D721Med (cell line): ENCODE results near the gene KRTAP4-12.
"Not testable (repeated sequence)": the region's sequence is repeated elsewhere in the genome, so short reads cannot be mapped to it uniquely, and the experiment has no call there.

ENCODE experiments used
- DNase-seq: peaks from one replicate; pipeline ENCODE4 v3.0.0; 2011; ENCODE audit warnings: low spot score; ENCODE audit not compliant: insufficient read length
- FAIRE-seq: peaks from 2 replicates; lab custom pipeline; 2011; peaks lifted over from hg19 to GRCh38; lab: Jason Lieb, UNC
- TF ChIP-seq, protein P1 (sequence below): IDR thresholded peaks from 2 replicates; pipeline ENCODE4 v1.5.1; 2012; ENCODE audit warnings: mild to moderate bottlenecking, control low read depth; ENCODE audit not compliant: insufficient read depth; ENCODE audit errors: missing control alignments

KRTAP4-12 gene

DNA sequence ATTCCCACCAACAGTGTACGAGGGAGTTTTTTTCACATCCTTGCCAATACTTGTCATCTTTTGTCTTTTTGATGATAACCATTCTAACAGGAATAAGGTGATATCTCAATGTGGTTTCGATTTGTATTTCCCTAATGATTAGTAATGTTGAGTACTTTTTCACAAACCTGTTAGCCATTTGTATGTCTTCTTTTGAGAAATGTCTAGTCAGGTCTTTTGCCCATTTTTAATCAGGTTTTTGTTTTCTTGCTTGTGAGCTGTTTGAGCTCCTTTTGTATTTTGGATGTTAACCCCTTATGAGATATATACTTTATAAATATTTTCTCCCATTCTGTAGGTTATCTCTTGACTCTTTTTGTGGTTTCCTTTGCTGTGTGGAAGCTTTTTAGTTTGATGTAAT is 27.5 kb upstream of the KRTAP4-12 start:
- DNase-seq (no peak), FAIRE-seq (no peak)
- TF ChIP-seq, protein P1, sequence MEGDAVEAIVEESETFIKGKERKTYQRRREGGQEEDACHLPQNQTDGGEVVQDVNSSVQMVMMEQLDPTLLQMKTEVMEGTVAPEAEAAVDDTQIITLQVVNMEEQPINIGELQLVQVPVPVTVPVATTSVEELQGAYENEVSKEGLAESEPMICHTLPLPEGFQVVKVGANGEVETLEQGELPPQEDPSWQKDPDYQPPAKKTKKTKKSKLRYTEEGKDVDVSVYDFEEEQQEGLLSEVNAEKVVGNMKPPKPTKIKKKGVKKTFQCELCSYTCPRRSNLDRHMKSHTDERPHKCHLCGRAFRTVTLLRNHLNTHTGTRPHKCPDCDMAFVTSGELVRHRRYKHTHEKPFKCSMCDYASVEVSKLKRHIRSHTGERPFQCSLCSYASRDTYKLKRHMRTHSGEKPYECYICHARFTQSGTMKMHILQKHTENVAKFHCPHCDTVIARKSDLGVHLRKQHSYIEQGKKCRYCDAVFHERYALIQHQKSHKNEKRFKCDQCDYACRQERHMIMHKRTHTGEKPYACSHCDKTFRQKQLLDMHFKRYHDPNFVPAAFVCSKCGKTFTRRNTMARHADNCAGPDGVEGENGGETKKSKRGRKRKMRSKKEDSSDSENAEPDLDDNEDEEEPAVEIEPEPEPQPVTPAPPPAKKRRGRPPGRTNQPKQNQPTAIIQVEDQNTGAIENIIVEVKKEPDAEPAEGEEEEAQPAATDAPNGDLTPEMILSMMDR: no peak

DNA sequence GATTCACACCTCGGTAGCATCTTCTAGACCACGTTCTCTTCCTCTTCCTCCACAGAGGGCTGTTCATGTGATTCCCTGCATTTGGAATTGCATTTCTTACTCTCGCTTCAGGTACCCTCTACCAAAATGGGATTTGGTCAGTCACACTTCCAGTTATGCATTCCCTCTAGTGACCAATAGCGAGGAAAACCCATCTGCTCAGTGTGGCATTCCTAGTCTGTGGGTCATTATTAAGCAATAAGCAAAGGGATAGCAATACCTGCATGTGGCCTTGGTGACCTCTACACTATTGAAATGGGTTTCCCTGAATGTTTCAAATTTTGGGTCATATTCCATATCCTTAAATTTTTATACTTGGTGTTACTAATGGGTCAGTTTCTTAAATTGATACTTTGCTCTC is 26.0 kb upstream of the KRTAP4-12 start:
- TF ChIP-seq, protein P1: no peak
- FAIRE-seq (no peak), DNase-seq (no peak)

DNA sequence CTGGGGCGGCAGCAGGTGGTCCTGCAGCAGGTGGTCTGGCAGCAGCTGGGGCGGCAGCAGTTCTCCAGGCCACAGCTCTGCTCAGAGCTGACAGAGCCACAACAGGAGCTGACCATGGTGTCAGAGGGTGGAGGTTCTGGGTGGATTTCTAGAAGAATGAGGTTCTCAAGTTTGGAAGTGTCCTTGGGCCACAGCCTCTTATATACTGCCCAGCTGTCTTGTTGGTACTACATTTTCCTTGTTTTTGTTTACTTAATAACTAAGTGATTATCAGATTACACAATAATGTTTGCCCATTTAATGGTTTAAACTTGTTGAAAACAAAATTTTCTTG is 25.6 kb upstream of the KRTAP4-12 start, which contains the start of gene KRTAP4-5:
TSS of gene KRTAP4-5 (minus strand) at position 174 of the 334 bp plus-strand sequence. CDS start at position 116, 58 bp downstream.
- no peak for FAIRE-seq
- TF ChIP-seq, protein P1: no peak
- DNase-seq: no peak

DNA sequence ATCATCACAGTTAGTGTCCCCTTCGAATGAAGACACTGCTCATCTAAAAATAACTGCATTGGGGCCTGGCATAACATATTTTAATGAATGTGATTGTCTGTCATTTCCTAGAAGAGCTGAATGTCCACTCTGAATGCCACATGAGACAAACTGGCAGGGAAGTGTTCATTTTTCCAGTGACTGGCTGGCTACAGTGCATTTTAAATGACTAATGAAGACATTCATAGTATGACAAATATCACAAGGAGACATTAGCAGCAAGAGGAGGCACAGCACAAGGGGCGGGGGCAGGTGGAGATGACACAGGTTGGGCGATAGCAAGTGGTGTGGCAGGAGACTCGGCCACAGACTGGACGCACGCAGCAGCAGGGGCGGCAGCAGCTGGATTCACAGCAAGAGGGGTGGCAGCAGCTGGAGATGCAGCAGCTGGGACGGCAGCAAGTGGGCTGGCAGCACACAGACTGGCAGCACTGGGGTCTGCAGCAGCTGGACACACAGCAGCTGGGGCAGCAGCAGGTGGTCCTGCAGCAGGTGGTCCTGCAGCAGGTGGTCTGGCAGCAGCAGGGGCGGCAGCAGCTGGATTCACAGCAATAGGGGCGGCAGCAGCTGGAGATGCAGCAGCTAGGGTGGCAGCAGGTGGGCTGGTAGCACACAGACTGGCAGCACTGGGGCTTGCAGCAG is 25.1 kb upstream of the KRTAP4-12 start:
- not testable (repeated sequence) for DNase-seq, FAIRE-seq

DNA sequence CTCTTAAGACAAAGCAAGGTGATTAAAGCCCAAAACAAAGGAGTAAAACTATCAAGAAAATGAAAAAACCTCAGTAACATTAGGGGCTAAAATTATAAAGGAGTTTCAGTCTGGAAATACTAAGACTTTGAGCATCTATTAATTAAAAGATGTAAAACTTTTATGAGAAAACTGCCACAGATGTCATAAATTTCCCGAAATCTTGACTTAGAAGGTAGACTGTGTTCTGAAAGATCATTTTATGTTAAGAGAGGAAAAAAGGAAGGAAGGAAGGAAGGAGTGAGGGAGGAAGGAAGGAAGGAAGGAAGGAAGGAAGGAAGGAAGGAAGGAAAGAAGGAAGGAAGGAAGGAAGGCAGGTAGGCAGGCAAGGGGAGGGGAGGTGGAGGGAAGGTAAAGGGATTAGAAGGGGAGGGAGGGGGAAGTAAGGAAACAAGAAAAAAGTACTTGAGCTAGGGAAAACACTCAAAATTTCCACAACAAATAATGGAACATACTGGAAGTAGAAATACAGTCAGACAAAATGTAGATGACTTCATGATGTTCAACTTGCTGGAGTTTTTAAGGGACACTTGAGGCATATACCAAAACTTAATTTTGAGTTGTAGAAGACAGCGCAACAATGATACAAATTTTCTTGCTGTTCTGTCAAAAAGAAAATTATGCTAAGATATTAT is 23.7 kb upstream of the KRTAP4-12 start:
- no peak for FAIRE-seq
- TF ChIP-seq, protein P1: no peak

DNA sequence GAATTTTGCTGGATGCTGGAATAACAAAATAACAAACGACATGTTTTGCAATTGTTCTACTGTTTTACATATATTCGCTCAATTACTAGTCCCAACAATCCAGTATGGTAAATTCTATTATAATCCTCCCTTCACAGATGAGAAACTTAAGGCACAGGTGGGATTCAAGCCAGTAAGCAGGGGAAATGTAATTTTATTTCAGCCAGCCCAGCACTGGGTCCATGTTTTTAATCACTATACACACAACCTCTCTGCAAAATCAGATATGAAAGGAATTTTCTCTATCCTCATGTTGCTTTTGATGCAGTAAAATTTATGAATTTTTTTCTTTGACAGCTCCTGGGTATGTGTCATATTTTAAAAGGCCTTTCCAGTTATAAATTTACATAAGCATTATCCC is 21.3 kb upstream of the KRTAP4-12 start:
- TF ChIP-seq, protein P1: no peak
- FAIRE-seq (no peak), DNase-seq (no peak)

More for the DNA sequence above, 23.7 kb upstream of the KRTAP4-12 start:
- no peak for DNase-seq

DNA sequence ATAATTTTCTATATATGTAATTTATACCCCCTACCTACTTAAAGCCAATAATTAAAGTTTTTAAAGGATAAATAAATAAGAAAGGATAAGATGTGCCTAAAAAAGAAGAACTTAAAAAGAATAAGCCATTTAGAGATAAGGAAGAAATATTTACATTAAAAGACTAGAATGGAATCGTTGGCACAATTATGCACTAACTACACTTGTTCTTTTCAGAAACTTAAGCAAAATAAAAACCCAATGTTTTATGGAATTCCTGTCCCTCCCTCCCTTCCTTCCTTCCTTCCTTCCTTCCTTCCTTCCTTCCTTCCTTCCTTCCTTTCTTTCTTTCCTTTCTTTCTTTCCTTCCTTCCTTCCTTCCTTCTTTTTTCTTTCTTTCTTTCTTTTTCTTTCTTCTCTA is 20.9 kb upstream of the KRTAP4-12 start:
- DNase-seq (no peak), FAIRE-seq (no peak)
- TF ChIP-seq, protein P1: no peak
